NK-92 treated with Interleukin-12 subunit alpha and Interleukin-12 subunit beta, amount 100 ng/mL, for 24 hours (cell line): ENCODE data around the gene DPY19L1.
A peak's percentile ranks its signal among the peaks of the same experiment; 100 is the strongest.
"Not testable (repeated sequence)": the region's sequence is repeated elsewhere in the genome, so short reads cannot be mapped to it uniquely, and the experiment has no call there.

Experiments
- DNase-seq: peaks from one replicate; lab custom pipeline; 2025; lab: John Stamatoyannopoulos, UW

The DPY19L1 gene

DNA sequence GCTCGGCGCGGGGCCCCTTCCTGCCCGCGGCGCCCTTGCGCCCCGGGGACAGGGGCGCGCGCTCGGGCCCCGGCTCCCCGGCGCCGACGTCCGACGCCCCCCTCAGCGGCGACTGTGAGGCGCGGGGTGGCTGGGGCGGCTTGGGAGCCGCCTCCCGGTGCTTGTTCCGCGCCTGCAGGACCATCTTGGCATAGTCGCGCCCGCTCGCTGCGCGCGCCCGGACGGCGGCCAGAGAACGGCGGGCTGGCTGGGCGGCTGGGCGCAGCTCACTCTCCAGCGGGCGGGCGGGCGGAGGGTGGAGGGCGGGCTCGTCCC, at the start of gene DPY19L1:
Gene DPY19L1 (minus strand): TSS at position 275 of the 315 bp plus-strand sequence. CDS start 91 bp downstream, at position 184.
- no peak for DNase-seq

DNA sequence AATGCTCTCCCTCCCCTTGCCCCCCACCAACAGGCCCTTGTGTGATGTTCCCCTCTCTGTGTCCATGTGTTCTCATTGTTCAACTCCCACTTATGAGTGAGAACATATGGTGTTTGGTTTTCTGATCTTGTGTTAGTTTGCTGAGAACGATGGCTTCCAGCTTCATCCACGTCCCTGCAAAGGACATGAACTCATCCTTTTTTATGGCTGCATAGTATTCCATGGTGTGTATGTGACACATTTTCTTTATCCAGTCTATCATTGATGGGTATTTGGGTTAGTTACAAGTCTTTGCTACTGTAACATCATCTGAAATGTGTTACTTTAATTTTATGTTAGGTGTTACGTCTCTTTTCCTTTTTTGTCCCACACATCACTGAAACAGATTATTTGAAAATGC, 42.2 kb upstream of the DPY19L1 start:
- not testable (repeated sequence) for DNase-seq

DNA sequence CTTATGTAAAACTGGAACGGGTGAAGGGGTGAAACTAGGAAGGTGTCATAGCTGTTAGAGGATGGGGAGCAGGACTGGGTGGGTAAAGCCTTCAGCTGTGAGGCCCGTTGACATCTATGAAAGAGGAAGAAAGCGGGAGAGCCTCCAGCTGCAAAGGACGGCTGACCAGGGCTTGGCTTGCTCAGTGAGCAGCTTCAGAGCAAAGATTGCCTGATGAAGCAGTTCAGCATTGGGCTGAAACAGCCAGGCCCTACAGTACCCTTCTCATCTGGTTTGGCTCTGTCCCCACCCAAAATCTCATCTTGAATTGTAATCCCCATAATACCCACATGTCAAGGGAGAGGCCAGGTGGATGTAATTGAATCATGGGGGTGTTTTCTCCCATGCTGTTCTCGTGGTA, 36.7 kb upstream of the DPY19L1 start:
- DNase-seq, result not testable (repeated sequence)

DNA sequence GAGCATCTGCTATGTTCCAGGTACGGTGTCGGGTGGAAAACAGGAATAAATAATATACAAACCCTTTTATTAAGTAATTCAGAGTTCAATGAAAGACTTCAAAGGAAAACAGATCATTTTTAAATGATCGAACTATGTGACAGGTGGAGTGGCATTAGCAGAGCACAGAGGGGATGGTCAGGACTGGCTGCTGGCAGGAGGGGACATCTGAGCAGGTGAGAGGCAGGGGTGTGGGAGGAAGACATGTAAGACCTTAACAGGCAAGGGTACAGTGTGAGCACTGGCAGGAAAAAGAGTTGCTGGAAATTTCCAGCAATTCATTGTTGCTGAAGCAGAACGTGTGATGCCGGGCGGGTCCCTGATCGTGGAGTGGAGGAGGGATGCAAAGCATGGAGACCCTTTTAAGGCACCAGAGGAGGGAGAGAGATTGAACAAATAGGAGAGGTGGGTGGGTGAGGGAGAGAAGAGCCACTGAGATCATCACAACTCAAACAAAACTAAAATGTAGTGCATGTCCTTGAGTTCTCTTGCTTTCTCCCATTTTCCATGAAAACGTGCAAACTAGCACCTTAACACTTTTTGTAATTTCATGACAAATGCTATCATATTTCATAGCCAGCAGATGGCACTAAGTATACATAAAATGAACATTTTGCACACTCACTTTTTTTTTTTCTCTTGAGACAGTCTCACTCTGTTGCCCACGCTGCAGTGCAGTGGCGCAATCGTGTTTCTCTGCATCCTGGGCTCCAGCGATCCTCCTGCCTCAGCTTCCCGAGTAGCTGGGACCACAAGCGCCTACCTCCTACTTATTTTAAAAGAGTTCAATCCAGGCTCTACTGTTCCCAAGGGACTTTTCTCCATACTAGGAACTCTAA, 35.9 kb upstream of the DPY19L1 start:
- not testable (repeated sequence) for DNase-seq

DNA sequence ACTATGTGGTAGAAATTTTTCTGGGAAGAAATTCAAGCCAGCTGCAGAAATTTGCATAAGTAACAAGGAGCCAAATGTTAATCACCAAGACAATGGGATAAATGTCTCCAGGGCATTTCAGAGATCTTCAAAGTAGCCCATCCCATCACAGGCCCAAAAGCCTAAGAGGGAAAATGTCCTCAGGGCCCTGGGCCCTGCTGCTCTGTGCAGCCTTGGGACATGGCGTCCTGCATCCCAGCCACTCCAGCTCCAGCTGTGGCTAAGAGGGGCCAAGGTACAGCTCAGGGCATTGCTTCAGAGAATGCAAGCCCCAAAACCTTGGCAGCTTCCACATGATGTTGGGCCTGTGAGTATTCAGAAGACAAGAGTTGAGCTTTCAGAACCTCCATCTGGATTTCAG, 31.8 kb upstream of the DPY19L1 start:
- not testable (repeated sequence) for DNase-seq

DNA sequence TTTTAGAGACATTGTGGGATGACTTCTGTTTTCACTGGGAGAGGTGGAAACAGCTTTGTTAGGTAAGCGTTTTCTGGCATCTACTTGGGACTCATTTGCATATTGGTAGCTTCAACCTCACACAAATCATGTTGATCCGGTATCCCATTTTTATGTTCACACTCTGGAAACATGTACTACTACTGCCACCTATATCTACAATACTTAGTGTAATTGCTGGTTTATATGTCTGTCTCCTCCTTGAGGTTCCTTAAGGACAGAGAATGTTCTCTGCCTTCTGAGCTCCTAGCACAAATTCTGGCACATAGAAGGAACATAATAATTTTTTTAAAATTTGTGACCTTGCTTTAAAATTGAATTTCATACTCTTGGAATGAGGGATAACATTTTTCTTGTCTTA, 28.1 kb upstream of the DPY19L1 start:
- not testable (repeated sequence) for DNase-seq

DNA sequence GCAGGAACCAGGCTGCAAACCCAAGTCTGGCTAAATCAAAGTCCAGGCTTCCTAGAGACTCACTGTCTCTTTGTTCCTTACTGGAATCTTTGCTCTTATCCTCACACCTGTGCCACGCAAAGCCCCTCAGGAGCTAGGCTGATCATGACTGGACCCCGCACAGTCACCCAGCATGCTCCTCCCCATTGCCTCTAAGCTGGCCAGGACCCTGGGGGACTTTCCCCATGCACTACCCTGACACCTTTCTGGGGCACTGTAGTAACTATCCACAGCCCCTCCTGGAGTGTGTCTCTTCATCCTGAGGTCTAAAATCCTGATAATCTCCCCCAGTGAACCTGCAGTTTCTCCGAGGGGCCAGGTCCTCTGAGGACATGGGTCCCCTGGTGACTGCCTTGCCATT, 21.3 kb upstream of the DPY19L1 start:
- DNase-seq, result not testable (repeated sequence)

DNA sequence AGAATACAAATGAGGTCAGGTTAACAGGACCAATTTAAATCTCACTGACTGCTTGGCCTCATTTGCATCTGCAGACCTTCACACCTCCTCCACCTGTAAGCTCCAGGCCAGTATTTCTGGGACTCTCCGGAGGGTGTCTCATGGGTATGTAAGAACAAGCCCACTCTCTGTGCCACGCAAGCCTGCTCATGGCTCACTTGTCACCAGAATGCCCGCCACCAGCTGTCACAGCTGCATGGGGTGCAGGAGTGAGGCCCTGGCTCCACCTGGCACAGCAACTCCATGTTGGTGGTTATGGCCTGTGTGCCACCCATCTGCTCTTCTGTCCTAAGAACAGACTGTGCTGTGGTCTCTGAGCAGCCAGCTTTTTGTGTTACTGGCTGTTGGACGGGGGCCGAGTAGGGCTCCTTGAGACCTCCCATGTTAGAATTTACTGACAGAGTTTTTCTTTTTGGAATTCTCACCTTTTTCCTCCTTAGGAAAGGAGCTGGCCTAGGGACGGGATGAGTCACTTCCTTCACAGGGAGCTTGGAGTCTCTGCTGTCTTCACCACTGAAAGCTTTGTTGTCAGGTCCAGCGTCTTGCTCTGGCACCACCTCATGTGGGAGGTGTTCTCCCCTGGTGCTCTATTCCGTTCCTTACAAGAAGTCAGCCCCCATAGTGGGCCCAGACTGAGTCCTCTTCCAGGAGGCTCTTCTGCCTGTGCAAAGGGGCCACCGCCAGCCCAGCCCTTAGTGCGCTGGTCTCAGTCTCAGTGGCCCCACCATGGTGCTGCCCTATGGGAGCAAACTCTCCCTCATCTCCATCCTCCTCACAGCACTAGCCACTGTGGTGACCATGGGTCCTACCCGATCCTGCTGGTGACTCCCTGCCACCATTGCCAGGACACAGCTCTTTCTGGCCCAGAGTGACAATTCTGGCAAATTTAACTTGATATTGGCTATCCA, 20.5 kb upstream of the DPY19L1 start:
- not testable (repeated sequence) for DNase-seq

DNA sequence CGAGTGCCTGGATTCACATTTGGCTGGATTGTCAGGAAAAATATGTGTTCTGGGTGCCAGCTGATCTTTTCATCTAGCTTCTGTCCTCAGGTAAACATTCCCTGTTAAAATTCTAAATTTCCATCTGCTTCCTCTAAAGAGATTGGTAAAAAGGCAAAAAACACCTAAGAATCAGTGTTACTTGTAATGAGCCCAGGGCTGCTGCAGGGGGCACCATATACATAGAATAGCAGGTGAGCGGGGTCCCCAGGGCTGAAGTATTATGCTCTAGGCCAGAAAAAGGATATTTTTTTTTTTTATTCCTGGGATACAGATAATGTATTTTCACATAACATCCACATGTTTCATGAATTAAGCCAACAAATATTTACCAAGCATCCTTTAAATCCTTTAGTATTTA, 18.4 kb upstream of the DPY19L1 start:
- DNase-seq, result not testable (repeated sequence)

DNA sequence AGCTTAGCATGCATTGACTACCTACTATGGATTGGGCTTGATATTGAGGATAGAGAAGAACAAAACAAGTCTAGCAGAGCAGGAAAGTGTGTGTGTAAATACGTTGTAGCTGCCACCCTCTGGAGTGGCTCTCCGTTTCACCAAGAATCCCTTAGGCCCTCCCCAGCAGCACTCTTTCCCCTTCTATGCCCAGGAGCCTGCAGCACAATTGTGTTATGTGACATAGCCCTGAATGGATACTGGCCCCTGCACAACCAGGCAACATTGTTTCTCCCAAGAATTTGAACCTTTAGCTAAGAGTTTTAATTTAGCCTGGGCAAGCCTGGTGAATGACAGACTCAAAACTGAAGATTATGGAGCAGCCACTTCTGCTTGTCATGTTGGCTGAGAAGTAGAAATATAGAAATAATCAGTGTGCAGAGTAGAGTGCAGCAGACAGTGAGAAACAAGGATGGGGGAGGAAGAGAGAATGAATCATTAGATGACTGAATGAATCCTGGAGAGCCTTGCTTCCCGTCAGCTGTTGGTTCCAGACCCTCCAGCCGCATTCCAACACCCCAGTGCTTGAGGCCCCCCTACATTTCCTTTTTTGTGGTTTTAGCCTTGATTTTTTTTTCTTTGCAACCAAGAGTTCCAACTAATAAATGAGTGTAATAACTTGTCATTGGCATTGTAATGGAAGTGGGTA, 16.3 kb upstream of the DPY19L1 start:
- DNase-seq, result not testable (repeated sequence)

DNA sequence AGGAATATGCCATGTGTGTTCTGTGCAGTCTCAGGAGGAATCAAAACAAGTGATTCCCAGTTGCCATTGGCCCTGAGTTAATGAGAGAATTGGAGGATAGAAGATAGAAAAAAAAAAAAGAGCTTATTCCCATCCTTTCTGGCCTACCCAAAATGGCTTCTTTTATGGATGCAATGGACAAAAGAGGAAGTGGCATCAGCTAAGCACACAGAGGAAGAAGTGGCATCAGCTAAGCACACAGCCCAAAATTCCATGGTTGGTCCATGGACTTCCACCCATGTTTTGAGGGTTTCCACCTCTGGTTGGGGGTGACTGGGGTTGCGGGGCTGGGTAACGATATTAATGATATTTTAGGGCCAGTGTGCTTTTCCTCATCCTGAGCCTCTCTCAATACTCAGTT, 11.1 kb upstream of the DPY19L1 start:
- not testable (repeated sequence) for DNase-seq

DNA sequence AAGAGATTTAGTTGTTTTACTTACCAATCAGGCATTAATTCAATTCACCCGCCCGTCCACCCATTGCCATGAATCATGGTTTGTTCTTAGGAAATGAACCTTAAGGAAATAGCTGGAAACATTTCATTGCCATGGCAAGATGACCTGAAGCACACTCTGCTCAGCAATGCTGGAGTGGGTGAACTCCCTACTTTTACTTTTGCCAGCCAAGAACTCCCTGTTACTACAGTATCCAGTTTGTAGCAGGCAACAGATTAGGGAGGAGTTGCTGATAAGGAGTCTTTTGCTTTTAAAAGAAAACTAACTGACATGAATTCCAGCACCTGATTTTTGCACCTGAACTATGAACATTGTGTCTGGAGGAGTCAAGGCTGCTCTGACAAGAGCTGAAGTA, 10.6 kb upstream of the DPY19L1 start:
- DNase-seq, result not testable (repeated sequence)

DNA sequence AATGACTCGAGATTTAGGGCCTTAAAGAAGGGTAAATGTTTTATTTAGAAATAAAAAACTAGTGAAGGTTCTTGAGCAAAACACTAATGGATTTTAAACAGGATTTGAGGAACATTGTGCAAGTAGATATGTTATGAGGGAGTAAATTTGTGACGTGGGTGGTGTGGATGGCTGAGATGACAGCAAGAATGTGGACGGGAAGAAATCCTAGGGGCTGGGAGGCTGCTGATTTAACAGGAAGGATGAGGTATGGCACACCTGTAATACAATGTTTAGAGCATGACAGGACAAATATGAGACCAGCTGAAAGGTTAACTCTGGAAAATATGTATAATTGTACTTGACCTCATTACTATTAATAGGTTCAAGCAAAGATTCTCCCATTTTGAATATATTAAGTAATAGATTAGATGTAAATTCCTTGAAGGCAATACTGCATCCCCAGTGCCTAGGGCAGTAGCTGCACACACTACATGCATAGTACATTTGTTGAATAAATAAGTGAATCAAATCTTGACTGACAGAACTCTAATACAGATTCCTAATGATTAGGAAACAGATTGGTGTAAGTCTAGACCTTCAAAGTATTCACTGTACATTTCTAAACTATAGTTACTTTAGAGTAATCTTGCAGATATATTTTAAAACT, 10.1 kb upstream of the DPY19L1 start:
- DNase-seq, result not testable (repeated sequence)

DNA sequence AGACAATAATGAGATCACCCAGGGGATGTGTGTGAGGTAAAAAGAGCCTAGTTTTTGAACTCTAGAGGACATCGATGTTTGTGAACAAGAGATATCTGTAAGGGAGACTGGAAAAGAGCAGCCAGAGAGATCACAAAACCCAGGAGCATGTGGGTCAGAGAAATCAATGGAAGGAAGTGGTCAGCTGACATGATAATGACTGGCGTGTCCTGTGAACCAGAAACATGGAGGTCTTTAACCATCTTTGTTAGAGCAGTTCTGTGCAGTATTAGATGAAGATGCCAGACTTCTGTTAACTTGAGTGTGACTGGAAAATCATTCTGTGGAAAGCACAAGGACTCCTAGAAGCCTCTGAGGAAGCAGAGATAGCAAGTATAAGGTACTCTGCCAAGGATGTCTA, 6.0 kb upstream of the DPY19L1 start:
- not testable (repeated sequence) for DNase-seq

DNA sequence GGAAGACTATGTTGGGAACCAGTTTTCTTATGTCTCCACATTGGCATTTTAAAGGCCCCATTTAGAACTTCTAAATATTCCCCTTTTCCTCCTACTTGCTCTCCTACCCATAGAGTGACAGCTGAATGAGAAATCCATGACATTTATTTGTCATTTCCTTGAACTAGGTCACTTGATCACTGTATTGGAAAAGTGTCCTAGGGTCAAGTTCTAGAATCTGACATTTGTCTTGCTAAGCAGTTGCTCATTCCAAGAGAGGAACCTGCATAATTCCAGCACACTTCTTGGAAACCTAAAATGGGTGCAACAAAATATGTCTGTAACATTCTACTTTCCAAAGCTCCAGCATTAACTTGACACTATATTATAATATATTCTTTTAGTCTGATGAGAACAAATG, 3.6 kb upstream of the DPY19L1 start:
- DNase-seq, result no peak

DNA sequence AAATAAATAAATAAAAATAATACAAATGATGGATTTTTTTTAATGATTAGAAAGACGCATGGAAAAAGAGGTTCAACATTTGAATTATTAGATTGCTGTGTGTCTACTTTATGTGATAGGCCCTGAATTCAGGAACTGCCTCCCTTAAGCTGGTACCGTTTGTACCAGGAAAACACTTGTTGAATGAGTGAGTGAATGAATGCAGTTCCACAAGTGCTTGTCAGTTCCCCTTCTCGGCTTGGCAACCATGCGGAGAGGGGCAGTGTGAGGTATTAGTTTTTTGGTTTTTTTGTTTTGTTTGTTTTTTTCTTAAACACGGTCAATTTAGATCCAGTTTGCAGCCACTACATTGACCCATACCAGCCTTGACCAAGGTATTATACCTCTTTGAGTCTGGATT, 2.1 kb upstream of the DPY19L1 start:
- no peak for DNase-seq

DNA sequence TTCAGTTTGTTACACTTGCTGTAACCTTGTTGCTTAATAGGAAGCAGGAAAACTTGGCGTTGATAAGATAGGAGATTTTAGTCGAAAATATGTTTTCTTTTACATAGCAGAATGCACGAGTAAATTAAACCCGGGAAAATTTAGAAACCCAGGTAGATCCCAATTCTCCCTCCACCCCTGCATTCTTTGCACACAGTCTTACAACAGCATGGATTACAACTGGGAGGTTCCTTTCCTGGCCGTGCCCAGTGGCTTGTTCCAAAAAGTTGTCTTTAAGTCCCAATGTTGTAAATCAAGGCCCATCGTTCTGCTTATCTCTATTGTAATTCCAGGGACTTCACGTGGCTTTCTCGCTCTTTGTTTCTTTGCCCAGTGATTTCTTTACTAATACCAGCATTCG, 1.1 kb upstream of the DPY19L1 start:
- DNase-seq, result no peak

DNA sequence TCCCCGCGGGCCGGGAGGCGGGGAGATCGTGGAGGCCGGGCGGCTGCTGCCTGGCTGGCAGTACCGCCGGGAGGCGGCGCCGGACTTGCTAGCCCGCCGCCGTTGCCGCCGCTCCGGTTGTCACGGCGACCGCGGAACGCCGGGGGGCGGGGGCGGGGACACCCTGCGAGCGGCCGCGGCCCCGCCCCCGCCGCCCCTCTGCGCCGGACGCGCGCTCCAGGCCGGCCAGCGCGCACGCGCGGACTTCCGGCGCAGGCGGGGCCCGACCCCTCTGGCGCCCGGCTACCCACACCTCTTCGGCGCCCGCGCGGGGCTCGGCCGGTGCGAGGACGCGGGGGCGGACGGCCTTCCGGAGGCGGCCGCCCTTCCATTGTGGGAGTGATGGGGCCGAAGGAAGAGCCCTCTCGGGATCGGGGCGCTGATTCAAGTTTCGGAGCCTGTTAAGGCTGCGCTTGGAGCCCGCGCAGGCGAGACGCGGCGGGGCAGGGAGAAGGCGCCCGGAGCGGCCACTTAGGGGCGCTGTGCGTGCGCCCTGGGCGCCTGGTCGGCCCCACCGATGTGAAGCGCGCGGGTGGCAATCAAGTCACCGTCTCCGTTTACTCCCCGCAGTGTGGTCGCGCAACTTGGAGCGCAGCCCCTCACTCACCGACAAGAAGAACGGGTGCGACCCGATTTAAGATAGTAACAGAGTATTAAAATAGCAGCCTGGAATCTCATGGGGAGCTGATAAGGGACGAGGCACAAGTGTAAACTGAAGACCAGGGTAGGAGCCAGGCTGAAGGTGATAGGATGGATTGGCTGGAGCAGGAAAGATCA, 449 bp upstream of the DPY19L1 start:
- DNase-seq, result peak; percentile 81

DNA sequence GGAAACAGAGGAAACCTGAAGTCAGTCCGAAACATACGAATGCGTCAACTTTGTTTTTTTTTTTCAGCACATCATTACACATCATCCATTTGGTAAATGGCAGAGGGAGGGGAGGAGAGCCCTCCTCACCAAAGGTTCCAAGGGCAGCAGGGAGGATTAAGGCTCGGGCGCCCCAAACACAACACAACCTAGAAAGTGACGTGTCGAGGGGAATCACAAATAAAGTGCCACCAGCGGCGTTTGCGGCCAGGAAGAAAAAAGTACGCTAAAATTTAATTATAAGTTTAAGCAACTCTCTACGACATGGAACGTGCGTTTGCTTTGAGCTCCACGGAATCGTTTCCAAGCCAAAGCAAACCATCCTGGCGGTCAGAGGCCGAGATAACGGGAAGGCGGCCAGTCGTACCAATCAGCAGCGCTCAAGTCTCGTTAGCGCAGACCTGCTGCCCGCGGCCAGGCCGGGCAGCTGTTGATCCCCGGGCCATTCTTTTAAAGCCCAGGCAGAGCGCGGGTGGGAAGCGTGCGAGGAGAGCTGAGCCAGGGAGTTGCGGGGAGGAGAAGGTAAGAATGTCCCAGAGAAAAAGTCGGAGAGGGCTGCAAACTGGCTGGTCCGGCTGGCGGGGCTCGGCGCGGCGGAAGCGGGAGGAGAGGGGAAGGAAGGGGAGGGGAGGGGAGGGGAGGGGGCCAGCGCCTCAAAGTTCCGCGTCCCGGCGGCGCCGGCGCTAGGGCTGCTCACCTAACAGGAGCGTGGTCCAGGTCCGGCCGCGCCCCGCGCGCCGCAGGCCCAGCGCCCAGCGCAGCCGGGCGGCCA, 719 bp downstream of the DPY19L1 start:
- peak; percentile 37 for DNase-seq

DNA sequence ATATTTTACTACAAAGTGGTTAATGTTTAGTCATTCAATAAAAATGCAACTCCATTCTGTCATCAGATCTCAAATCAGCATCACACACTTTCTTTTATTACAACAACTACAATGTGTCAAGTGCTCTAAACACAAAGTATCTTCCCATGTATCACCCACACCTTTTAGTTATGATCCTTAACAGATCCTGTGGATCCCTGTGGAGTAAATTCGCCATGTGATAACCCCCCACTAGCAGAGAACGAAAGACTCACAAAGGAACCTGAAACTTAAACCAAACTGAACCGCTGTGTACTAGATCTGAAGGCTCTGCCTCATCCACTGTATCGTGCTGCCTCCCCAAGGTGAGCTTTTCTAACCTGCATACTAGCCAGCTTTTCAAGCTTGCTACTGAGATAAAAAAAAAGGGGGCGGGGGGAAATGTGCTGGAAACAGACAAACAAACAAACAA, 1.7 kb downstream of the DPY19L1 start:
- no peak for DNase-seq
